Glutamatergic neuron (in vitro differentiated cells): ENCODE data around the gene TACO1. TPM values are rescaled to one million over a fixed set of nuclear protein-coding genes. Genes with fewer than 3 reads are reported as not detected.

Experiments used
- DNase-seq: peaks from one replicate; pipeline ENCODE4 v3.0.0; 2022
- H3K27ac Mint-ChIP-seq: one replicate; pipeline ENCODE4 v1.8.0; 2020; ENCODE audit warnings: mild to moderate bottlenecking, mixed read lengths, inconsistent platforms; ENCODE audit not compliant: unreplicated experiment
- H3K27me3 Mint-ChIP-seq: one replicate; pipeline ENCODE4 v1.8.0; 2020; ENCODE audit warnings: mild to moderate bottlenecking, moderate library complexity, mixed read lengths, inconsistent platforms; ENCODE audit not compliant: unreplicated experiment
- H3K36me3 Mint-ChIP-seq: one replicate; pipeline ENCODE4 v1.8.0; 2020; ENCODE audit warnings: mild to moderate bottlenecking, mixed read lengths, inconsistent platforms; ENCODE audit not compliant: unreplicated experiment
- H3K4me1 Mint-ChIP-seq: one replicate; pipeline ENCODE4 v1.8.0; 2020; ENCODE audit warnings: mild to moderate bottlenecking, low read depth, mixed read lengths, inconsistent platforms; ENCODE audit not compliant: unreplicated experiment
- H3K4me3 Mint-ChIP-seq: one replicate; pipeline ENCODE4 v1.8.0; 2020; ENCODE audit warnings: mild to moderate bottlenecking, mixed read lengths, inconsistent platforms; ENCODE audit not compliant: unreplicated experiment
- H3K9me3 Mint-ChIP-seq: one replicate; pipeline ENCODE4 v1.8.0; 2020; ENCODE audit warnings: mild to moderate bottlenecking, moderate library complexity, mixed read lengths, inconsistent platforms; ENCODE audit not compliant: unreplicated experiment
- total RNA-seq: library from RNA; stranded (reverse); fragmentation: NEBNext Ultra II Directional; extraction: Animal tissue kit (Norgen Biotek cat#: 25700); gene quantifications from one replicate; pipeline ENCODE4 v1.2.1, GENCODE V29; 2021; ENCODE audit not compliant: unreplicated experiment
- TF ChIP-seq, protein P1 (sequence below): fragments of 200-600 bp; sonication (generic); IDR thresholded peaks from one replicate; pipeline ENCODE4 v1.5.0; 2021; ENCODE audit not compliant: partially characterized antibody, unreplicated experiment

TACO1 gene
- total RNA-seq, 1 donor from 2014 or later = 23.2 TPM

DNA sequence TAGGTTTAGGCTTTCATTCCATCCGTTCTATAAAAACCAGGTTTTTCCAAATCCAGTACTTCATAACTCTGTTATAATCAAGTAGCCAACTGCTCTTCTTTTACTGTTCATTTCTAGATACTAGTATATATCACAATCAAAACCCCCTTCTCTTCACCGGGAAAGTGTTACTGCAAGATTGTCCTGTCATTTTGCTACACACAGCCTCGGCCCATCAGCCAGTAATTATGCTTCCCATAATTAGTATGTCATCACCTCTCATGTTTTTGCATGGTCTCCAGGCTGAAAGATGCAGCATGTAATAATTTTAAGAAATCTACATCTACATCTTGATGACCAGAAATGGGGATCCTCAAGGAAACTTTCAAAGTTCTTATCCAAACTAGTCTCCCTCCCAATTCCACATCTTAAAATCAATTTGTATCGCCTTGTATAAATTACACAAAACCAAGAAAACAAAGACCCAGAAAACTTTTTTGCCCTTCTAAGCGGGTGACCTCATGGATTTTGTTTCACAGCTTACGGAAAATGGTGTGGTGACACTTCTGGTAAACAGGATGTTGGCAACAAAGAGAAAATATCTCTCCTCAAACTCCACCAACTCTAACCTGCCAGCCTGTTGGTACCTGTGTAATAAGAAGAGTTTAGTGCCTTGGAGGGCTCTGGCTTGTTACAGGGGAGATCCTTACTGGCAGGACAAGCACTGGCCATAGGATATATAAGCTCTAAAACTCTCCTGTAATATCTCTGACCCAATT is 9.3 kb downstream of the TACO1 start:
- no peaks in the 10 kb centered on the region for H3K4me1 Mint-ChIP-seq
- TF ChIP-seq, protein P1, sequence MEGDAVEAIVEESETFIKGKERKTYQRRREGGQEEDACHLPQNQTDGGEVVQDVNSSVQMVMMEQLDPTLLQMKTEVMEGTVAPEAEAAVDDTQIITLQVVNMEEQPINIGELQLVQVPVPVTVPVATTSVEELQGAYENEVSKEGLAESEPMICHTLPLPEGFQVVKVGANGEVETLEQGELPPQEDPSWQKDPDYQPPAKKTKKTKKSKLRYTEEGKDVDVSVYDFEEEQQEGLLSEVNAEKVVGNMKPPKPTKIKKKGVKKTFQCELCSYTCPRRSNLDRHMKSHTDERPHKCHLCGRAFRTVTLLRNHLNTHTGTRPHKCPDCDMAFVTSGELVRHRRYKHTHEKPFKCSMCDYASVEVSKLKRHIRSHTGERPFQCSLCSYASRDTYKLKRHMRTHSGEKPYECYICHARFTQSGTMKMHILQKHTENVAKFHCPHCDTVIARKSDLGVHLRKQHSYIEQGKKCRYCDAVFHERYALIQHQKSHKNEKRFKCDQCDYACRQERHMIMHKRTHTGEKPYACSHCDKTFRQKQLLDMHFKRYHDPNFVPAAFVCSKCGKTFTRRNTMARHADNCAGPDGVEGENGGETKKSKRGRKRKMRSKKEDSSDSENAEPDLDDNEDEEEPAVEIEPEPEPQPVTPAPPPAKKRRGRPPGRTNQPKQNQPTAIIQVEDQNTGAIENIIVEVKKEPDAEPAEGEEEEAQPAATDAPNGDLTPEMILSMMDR = no peak
- no peak overlapping the region for H3K27ac Mint-ChIP-seq
- no peak for DNase-seq
- H3K27me3 Mint-ChIP-seq = peaks cover 3% of the 10 kb centered on the region
- no peaks in the 10 kb centered on the region for H3K36me3 Mint-ChIP-seq
- H3K4me3 Mint-ChIP-seq = no peak overlapping the region
- H3K9me3 Mint-ChIP-seq = no peaks in the 10 kb centered on the region

GRCh38 chr17:63610854-63611253 is 10.2 kb downstream of the TACO1 start:
- TF ChIP-seq, protein P1 = no peak
- H3K4me3 Mint-ChIP-seq = no peak overlapping the region
- peaks cover 3% of the 10 kb centered on the region for H3K27me3 Mint-ChIP-seq
- DNase-seq = no peak
- no peaks in the 10 kb centered on the region for H3K36me3 Mint-ChIP-seq
- no peaks in the 10 kb centered on the region for H3K9me3 Mint-ChIP-seq
- H3K4me1 Mint-ChIP-seq = no peaks in the 10 kb centered on the region
- no peak overlapping the region for H3K27ac Mint-ChIP-seq

DNA sequence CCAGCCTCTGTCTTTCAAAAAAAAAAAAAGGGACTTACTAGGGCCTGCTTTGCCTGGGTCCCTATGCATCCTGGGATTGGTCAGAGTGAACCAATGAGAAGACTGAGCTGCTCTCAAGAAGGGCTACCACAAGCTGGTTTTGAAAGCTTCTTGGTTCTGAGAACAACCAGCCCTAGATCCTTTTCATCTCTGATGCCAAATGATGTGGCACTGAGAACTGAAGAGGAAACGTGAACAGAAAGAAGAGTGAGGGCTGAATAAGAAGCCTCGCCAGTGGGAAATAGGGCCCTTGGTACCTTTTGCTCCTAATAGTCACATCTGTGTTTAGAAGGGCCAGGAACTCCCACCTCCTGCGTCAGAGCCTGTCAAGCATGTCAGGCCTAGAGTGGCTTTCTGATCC is 10.7 kb downstream of the TACO1 start:
- DNase-seq = no peak
- no peaks in the 10 kb centered on the region for H3K9me3 Mint-ChIP-seq
- H3K27me3 Mint-ChIP-seq = peaks cover 3% of the 10 kb centered on the region
- no peak overlapping the region for H3K27ac Mint-ChIP-seq
- TF ChIP-seq, protein P1 = no peak
- H3K36me3 Mint-ChIP-seq = no peaks in the 10 kb centered on the region
- H3K4me3 Mint-ChIP-seq = no peak overlapping the region
- H3K4me1 Mint-ChIP-seq = no peaks in the 10 kb centered on the region

DNA sequence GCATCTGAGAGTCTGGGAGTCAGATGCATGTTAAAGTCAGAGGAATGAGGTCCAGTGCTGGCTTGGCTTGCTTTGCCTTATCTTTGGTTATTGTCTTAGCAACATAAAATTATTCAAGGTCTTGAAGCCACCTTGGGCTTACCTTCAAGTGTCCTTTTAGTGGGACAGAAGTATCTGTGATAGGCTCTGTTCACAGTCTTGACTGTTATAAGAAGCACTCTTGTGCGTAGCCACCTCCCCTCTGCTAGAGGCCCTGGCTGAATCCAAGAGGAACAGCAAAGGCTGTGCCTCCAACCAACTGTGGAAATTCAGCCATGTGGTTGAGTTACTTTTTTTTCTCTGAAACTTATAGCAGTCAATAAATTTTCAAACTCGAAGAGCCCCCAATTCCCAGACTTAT is 13.0 kb downstream of the TACO1 start:
- H3K4me3 Mint-ChIP-seq = no peak overlapping the region
- H3K36me3 Mint-ChIP-seq = no peaks in the 10 kb centered on the region
- H3K27ac Mint-ChIP-seq = no peak overlapping the region
- no peaks in the 10 kb centered on the region for H3K9me3 Mint-ChIP-seq
- DNase-seq = no peak
- H3K27me3 Mint-ChIP-seq = no peaks in the 10 kb centered on the region
- TF ChIP-seq, protein P1 = no peak
- H3K4me1 Mint-ChIP-seq = no peaks in the 10 kb centered on the region

DNA sequence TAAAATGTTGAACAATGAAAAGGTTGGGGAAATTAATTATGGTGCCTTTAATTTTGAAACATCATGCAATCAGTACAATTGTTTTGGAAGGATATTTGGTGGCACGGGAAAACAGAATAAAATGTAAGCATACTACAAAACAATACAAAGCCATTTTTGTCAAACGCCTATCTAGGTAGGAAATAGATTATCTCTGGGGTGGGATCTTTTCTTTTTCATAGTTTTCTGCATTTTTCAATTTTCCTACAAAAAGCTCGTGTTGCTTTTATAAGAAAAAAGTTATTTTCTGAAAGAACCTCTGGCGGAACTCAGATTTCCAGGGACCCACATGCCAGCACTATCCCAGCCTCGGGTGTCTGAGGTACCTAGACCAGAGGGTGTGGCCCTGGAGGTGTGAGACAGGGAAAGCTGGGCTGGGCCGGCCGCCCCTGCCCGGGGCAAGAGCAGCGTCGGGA is 20.6 kb downstream of the TACO1 start:
- no peak for DNase-seq
- peak overlapping the region; percentile 81 for H3K4me3 Mint-ChIP-seq
- peaks cover 10% of the 10 kb centered on the region for H3K27me3 Mint-ChIP-seq
- no peaks in the 10 kb centered on the region for H3K36me3 Mint-ChIP-seq
- peaks cover 10% of the 10 kb centered on the region for H3K9me3 Mint-ChIP-seq
- TF ChIP-seq, protein P1 = no peak
- peak overlapping the region; percentile 65 for H3K27ac Mint-ChIP-seq
- H3K4me1 Mint-ChIP-seq = peaks cover 8% of the 10 kb centered on the region
